Gastroesophageal sphincter (tissue), 4 donors: Measurements from ENCODE around the gene PODNL1. TPM values are rescaled to one million over a fixed set of nuclear protein-coding genes. Genes with fewer than 3 reads are reported as not detected.

Experiments
- ATAC-seq: fragments of 150-250 bp; one replicate; pipeline ENCODE4 v1.9.1; 2016; ENCODE audit warnings: mild to moderate bottlenecking, moderate library complexity
- H3K27ac ChIP-seq, 4 donors: fragments of 200-600 bp; sonication (generic) in 3 of 4; 1 replicate in 3 of 4; 2 replicates in 1 of 4; pipeline ENCODE4 v1.5.1; 2016 to 2019
- H3K27me3 ChIP-seq: fragments of 200-600 bp; sonication (generic); one replicate; pipeline ENCODE4 v1.5.1; 2019
- H3K36me3 ChIP-seq, 2 donors: fragments of 200-600 bp; sonication (generic); one replicate each; pipeline ENCODE4 v1.5.1; 2019; ENCODE audit warnings: control low read depth in 1 of 2
- H3K4me1 ChIP-seq, 3 donors: fragments of 200-600 bp; sonication (generic); 1 replicate in 2 of 3; 2 replicates in 1 of 3; pipeline ENCODE4 v1.5.1; 2016 to 2019; ENCODE audit warnings: control low read depth in 2 of 3
- H3K4me3 ChIP-seq, 2 donors: fragments of 200-600 bp; sonication (generic); one replicate each; pipeline ENCODE4 v1.5.1; 2019; ENCODE audit warnings: mild to moderate bottlenecking in 1 of 2, moderate library complexity in 1 of 2
- H3K9me3 ChIP-seq, 3 donors: fragments of 200-600 bp; sonication (generic); one replicate each; pipeline ENCODE4 v1.5.1; 2017 to 2019; ENCODE audit warnings: control low read depth in 2 of 3
- EP300 ChIP-seq: sonication (generic); formaldehyde crosslinking; IDR thresholded peaks from one replicate; pipeline ENCODE4 v1.6.1; 2017; ENCODE audit warnings: antibody characterized with exemption, mild to moderate bottlenecking
- POLR2A ChIP-seq, 2 donors: fragments of 450-650 bp; IDR thresholded peaks; one replicate each; pipeline ENCODE4 v1.6.1; 2017; ENCODE audit warnings: antibody characterized with exemption in 2 of 2, mild to moderate bottlenecking in 2 of 2, moderate library complexity in 1 of 2
- POLR2AphosphoS5 ChIP-seq: sonication (generic); formaldehyde crosslinking; IDR thresholded peaks from one replicate; pipeline ENCODE4 v1.6.1; 2017; ENCODE audit warnings: antibody characterized with exemption
- WGBS, 2 donors: methylation state at CpG; one replicate each; pipeline ENCODE4 v1.1.5; 2018; ENCODE audit warnings: low coverage in 1 of 2; 5-methylcytosine and 5-hydroxymethylcytosine counted together
- total RNA-seq, 4 donors: library from RNA; depleted of rRNA; stranded (reverse); fragments of >200 nt; gene quantifications; one replicate each; pipeline ENCODE4 v1.1.0, GENCODE V29; 2016
- TF ChIP-seq, protein P1 (sequence below), 4 experiments: fragments of 200-600 bp in 2 of 4; fragments of 450-650 bp in 2 of 4; sonication (generic) in 1 of 4; IDR thresholded peaks; one replicate each; pipeline ENCODE4 v1.5.1; 2017 to 2019; ENCODE audit warnings: antibody characterized with exemption in 4 of 4, mild to moderate bottlenecking in 2 of 4, moderate library complexity in 2 of 4

The PODNL1 gene
- total RNA-seq, 4 donors from 2014 or later = 0.62 to 0.67 TPM; not detected in 2

DNA sequence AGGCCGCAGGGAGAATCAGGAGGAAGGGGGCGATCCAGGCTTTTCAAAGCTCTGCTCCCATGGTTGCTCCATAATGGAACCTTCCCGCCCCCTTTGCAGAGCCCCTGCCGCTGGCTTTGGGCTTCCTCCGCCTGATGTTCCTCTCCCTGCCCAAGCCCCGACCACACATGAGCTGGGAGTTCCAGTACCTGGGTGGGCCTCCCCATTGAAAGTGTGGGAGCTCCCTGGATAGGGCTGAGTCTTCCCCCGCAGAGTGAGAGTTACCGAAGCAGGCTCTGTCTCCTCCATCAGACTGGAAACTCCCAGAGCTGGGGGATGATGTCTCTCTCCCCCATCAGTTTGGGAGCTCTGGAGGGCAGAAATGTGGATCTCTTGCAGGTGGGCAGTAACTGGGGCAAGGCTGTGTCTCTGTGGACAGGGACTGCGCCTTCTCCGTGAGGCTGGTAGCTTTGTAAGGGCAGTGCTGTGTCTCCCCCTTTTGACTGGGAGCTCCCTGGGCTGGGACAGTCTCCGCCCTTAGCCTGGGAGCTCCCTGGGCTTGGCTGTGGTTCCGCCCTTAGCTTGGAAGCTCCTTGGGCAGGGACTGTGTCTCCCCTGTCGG is 14.8 kb upstream of the PODNL1 start:
- TF ChIP-seq POLR2AphosphoS5 (no peak), EP300 (no peak), POLR2A (IDR thresholded peaks at IDR 0.05) (no peak)
- TF ChIP-seq, protein P1, sequence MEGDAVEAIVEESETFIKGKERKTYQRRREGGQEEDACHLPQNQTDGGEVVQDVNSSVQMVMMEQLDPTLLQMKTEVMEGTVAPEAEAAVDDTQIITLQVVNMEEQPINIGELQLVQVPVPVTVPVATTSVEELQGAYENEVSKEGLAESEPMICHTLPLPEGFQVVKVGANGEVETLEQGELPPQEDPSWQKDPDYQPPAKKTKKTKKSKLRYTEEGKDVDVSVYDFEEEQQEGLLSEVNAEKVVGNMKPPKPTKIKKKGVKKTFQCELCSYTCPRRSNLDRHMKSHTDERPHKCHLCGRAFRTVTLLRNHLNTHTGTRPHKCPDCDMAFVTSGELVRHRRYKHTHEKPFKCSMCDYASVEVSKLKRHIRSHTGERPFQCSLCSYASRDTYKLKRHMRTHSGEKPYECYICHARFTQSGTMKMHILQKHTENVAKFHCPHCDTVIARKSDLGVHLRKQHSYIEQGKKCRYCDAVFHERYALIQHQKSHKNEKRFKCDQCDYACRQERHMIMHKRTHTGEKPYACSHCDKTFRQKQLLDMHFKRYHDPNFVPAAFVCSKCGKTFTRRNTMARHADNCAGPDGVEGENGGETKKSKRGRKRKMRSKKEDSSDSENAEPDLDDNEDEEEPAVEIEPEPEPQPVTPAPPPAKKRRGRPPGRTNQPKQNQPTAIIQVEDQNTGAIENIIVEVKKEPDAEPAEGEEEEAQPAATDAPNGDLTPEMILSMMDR (IDR thresholded peaks at IDR 0.05) = no peak
- H3K27me3 ChIP-seq = no peaks in the 10 kb centered on the region
- H3K36me3 ChIP-seq = peaks cover 0 to 41% of the 10 kb centered on the region in 2 donors
- 0% methylated on average over 1 to 6 of the region's 13 CpGs for WGBS, 2 donors
- H3K27ac ChIP-seq = peak overlapping the region in 3 of 4 donors; percentile 84 to 92 (median 84)
- H3K4me1 ChIP-seq = peaks cover 0 to 27% (median 13%) of the 10 kb centered on the region in 3 donors
- no peaks in the 10 kb centered on the region for H3K9me3 ChIP-seq
- no peak for ATAC-seq
- peak overlapping the region; percentile 54 to 95 for H3K4me3 ChIP-seq

DNA sequence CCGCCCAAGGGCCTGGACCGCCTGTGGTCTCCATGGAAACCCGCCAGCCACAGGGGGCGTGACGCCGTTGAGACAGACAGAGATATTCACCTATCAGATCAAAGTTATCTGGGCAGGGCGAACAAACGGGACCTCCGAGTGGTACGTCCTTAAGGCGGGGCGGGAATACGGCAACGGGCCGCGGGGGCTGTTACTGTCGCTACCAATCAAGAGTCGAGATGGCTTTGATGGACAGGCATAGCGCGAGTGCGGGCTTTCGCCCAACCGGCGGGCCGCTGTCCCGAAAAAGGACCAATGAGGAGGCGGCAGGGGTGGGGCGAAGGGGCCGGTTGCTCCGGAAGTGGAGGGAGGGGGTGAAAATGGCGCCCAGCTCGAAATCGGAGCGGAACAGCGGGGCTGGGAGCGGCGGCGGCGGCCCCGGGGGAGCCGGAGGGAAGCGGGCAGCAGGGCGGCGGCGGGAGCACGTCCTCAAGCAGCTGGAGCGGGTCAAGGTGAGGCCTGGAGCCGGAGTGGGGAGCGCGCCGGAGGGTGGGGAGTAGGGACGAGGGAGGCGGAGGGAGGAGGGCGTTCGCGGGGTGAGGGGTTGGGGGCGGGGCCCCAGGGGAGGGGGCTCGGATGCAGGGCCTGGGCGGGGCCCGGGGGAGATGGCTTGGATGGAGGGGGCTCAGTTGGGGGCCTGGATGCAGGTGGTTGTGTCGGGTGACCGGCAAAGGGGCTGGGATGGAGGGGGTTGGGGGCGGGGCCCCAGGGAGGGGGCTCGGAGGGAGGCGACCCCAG is 14.1 kb upstream of the PODNL1 start, which contains the start of gene DCAF15:
Gene DCAF15, plus strand, starts transcription at position 356 of the 777 bp plus-strand sequence. Its CDS starts 4 bp downstream, at position 360.
- no peaks in the 10 kb centered on the region for H3K9me3 ChIP-seq
- peaks cover 0 to 27% (median 13%) of the 10 kb centered on the region in 3 donors for H3K4me1 ChIP-seq
- peak; percentile 100 for ATAC-seq
- H3K36me3 ChIP-seq = peaks cover 0 to 34% of the 10 kb centered on the region in 2 donors
- no peak for TF ChIP-seq POLR2A (IDR thresholded peaks at IDR 0.05)
- TF ChIP-seq, protein P1 (IDR thresholded peaks at IDR 0.05) = no peak
- peak; percentile 60 for TF ChIP-seq POLR2AphosphoS5
- TF ChIP-seq EP300 = no peak
- H3K27ac ChIP-seq = peak within 1 kb of the TSS; percentile 11 to 92 (median 84)
- WGBS, 2 donors = 0 to 1% methylated on average over 16 to 29 of the region's 65 CpGs
- H3K27me3 ChIP-seq = no peaks in the 10 kb centered on the region
- H3K4me3 ChIP-seq = peak within 1 kb of the TSS; percentile 54 to 95

DNA sequence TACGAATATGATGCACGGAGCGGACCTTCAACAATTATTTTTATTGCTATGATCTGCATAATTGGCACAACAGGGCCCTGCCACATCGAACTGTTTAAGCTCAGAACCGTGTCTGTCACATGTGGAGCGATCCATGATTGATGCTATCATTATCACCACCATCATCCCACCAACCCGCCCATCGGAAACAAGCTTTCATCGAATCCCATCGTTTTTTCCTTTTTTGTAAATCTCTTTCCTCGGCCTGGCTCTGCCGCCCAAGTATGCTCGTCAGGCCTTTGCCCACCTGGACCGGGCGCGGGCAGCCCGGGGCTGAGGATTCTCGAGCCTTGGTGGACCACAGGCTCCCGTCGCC is 13.6 kb upstream of the PODNL1 start:
- H3K36me3 ChIP-seq = peaks cover 0 to 28% of the 10 kb centered on the region in 2 donors
- peak overlapping the region; percentile 19 to 95 for H3K4me3 ChIP-seq
- H3K4me1 ChIP-seq = peaks cover 0 to 27% (median 13%) of the 10 kb centered on the region in 3 donors
- H3K9me3 ChIP-seq = no peaks in the 10 kb centered on the region
- H3K27ac ChIP-seq = peak overlapping the region in 3 of 4 donors; percentile 15 to 45 (median 22)
- TF ChIP-seq POLR2A (IDR thresholded peaks at IDR 0.05) = no peak
- TF ChIP-seq EP300 = no peak
- TF ChIP-seq, protein P1 (IDR thresholded peaks at IDR 0.05) = no peak
- TF ChIP-seq POLR2AphosphoS5 = no peak
- WGBS, 2 donors = 20 to 23% methylated on average over 10 to 12 of the region's 20 CpGs
- H3K27me3 ChIP-seq = no peaks in the 10 kb centered on the region
- ATAC-seq = no peak

DNA sequence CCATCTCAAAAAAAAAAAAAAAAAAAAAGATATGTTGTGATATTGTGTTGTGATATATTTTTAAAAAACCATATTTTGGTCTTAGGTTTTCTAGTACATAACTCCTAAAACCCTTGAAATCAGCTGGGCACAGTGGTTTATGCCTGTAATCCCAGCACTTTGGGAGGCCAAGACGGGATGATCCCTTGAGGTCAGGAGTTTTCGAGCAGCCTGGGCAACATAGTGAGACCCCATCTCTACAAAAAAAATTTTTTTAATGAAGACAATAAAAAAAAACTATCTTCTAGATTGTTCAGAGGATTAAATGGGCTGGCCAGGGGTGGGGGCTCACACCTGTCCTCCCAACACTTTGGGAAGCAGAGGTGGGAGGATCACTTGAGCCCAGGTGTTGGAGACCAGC is 12.8 kb upstream of the PODNL1 start:
- H3K4me1 ChIP-seq = peaks cover 0 to 27% (median 13%) of the 10 kb centered on the region in 3 donors
- TF ChIP-seq POLR2A (IDR thresholded peaks at IDR 0.05) = no peak
- no peak for TF ChIP-seq EP300
- TF ChIP-seq POLR2AphosphoS5 = no peak
- TF ChIP-seq, protein P1 (IDR thresholded peaks at IDR 0.05) = no peak
- no peak overlapping the region for H3K27ac ChIP-seq
- H3K4me3 ChIP-seq = no peak overlapping the region
- no peaks in the 10 kb centered on the region for H3K27me3 ChIP-seq
- WGBS, 2 donors = 82 to 84% methylated on average over 2 of the region's 2 CpGs
- ATAC-seq = no peak
- H3K36me3 ChIP-seq = peaks cover 0 to 21% of the 10 kb centered on the region in 2 donors
- no peaks in the 10 kb centered on the region for H3K9me3 ChIP-seq
